GM23338 (cell line): ENCODE data around the gene CDNF.

ENCODE experiments used
- CREB1 ChIP-seq: fragments of 250-450 bp; sonication (Bioruptor Pico); IDR thresholded peaks from 2 replicates; pipeline ENCODE4 v1.5.0; 2020; ENCODE audit warnings: low read depth, mild to moderate bottlenecking, moderate library complexity
- CTCF ChIP-seq, 2 experiments: fragments of 200-600 bp in 1 of 2; sonication (generic) in 1 of 2; conservative IDR thresholded peaks; 2 replicates each; pipeline versions ENCODE4 v1.5.1 to v1.6.1; 2016 to 2017; ENCODE audit warnings: antibody characterized with exemption in 2 of 2, low read depth in 2 of 2, mild to moderate bottlenecking in 2 of 2, moderate library complexity in 1 of 2
- ETS1 ChIP-seq: IDR thresholded peaks from 2 replicates; pipeline ENCODE4 v1.6.1; 2016; ENCODE audit warnings: antibody characterized with exemption
- EZH2 ChIP-seq: fragments of 200-600 bp; sonication (generic); IDR thresholded peaks from one replicate; pipeline ENCODE4 v1.8.0; 2017; ENCODE audit warnings: antibody characterized with exemption, mild to moderate bottlenecking, low read depth; ENCODE audit not compliant: unreplicated experiment
- EZH2phosphoT487 ChIP-seq: fragments of 200-600 bp; sonication (generic); IDR thresholded peaks from one replicate; pipeline ENCODE4 v1.8.1; 2018; ENCODE audit warnings: antibody characterized with exemption; ENCODE audit not compliant: unreplicated experiment
- JUNB ChIP-seq: IDR thresholded peaks from one replicate; pipeline ENCODE4 v1.6.1; 2016; ENCODE audit warnings: antibody characterized with exemption; ENCODE audit not compliant: unreplicated experiment
- NANOG ChIP-seq: IDR thresholded peaks from 2 replicates; pipeline ENCODE4 v1.6.1; 2016; ENCODE audit warnings: antibody characterized with exemption, borderline replicate concordance
- POLR2AphosphoS5 ChIP-seq: IDR thresholded peaks from 2 replicates; pipeline ENCODE4 v1.6.1; 2016; ENCODE audit warnings: antibody characterized with exemption, low read depth
- REST ChIP-seq: IDR thresholded peaks from one replicate; pipeline ENCODE4 v1.6.1; 2018; ENCODE audit warnings: antibody characterized with exemption; ENCODE audit not compliant: unreplicated experiment
- STAT1 ChIP-seq: IDR thresholded peaks from one replicate; pipeline ENCODE4 v1.6.1; 2016; ENCODE audit warnings: antibody characterized with exemption; ENCODE audit not compliant: unreplicated experiment
- ZNF114 ChIP-seq: fragments of 250-450 bp; sonication (Bioruptor Pico); IDR thresholded peaks from 2 replicates; pipeline ENCODE4 v1.5.0; 2020; ENCODE audit warnings: mild to moderate bottlenecking, moderate library complexity

GRCh38 chr10:14837757-14838581 lies at the start of gene CDNF, which contains the start of the genes HSPA14 and MSANTD7:
- TF ChIP-seq CTCF (conservative IDR thresholded peaks at IDR 0.05; ENCODE audit: low read depth in 2 of 2) (no peak), POLR2AphosphoS5 (peak; percentile 87), REST (no peak), EZH2 (no peak), CREB1 (CRISPR knock-in tag) (peak; percentile 94), EZH2phosphoT487 (no peak), ZNF114 (CRISPR knock-in tag) (no peak), NANOG (no peak), ETS1 (peak; percentile 63; the same call in 1 of the 2 replicates), JUNB (no peak), STAT1 (no peak)
